ENCODE measurements around the gene IGF1R.

- TF ChIP-seq RAD21 (CRISPR knock-in tag; IDR thresholded peaks at IDR 0.05) (no peak), SMYD3 (CRISPR knock-in tag; IDR thresholded peaks at IDR 0.05) (no peak), TAF1 (CRISPR knock-in tag; IDR thresholded peaks at IDR 0.05) (no peak), ZNF407 (CRISPR knock-in tag; IDR thresholded peaks at IDR 0.05; ENCODE audit: not compliant biosample characterization) (no peak), KDM1A (CRISPR knock-in tag; IDR thresholded peaks at IDR 0.05) (no peak), PCBP1 (IDR thresholded peaks at IDR 0.05; ENCODE audit: borderline replicate concordance, low read depth, low read length) (no peak), PRDM4 (CRISPR knock-in tag; IDR thresholded peaks at IDR 0.05; ENCODE audit: borderline replicate concordance) (no peak), ZBTB1 (CRISPR knock-in tag; IDR thresholded peaks at IDR 0.05; ENCODE audit: borderline replicate concordance) (no peak), SP1 (IDR thresholded peaks at IDR 0.05) (no peak), SP1 (CRISPR knock-in tag; IDR thresholded peaks at IDR 0.05) (no peak), CHD2 (IDR thresholded peaks at IDR 0.05; ENCODE audit: low read depth, low read length) (no peak)
- TF ChIP-seq, protein P1, sequence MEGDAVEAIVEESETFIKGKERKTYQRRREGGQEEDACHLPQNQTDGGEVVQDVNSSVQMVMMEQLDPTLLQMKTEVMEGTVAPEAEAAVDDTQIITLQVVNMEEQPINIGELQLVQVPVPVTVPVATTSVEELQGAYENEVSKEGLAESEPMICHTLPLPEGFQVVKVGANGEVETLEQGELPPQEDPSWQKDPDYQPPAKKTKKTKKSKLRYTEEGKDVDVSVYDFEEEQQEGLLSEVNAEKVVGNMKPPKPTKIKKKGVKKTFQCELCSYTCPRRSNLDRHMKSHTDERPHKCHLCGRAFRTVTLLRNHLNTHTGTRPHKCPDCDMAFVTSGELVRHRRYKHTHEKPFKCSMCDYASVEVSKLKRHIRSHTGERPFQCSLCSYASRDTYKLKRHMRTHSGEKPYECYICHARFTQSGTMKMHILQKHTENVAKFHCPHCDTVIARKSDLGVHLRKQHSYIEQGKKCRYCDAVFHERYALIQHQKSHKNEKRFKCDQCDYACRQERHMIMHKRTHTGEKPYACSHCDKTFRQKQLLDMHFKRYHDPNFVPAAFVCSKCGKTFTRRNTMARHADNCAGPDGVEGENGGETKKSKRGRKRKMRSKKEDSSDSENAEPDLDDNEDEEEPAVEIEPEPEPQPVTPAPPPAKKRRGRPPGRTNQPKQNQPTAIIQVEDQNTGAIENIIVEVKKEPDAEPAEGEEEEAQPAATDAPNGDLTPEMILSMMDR (CRISPR knock-in tag; IDR thresholded peaks at IDR 0.05), result no peak
- TF ChIP-seq, protein P2, sequence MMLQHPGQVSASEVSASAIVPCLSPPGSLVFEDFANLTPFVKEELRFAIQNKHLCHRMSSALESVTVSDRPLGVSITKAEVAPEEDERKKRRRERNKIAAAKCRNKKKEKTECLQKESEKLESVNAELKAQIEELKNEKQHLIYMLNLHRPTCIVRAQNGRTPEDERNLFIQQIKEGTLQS (CRISPR knock-in tag; IDR thresholded peaks at IDR 0.05), result no peak
- TF ChIP-seq, protein P3, sequence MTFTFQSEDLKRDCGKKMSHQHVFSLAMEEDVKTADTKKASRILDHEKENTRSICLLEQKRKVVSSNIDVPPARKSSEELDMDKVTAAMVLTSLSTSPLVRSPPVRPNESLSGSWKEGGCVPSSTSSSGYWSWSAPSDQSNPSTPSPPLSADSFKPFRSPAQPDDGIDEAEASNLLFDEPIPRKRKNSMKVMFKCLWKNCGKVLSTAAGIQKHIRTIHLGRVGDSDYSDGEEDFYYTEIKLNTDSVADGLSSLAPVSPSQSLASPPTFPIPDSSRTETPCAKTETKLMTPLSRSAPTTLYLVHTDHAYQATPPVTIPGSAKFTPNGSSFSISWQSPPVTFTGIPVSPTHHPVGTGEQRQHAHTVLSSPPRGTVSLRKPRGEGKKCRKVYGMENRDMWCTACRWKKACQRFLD (CRISPR knock-in tag; IDR thresholded peaks at IDR 0.05; ENCODE audit: borderline replicate concordance), result no peak
- TF ChIP-seq, protein P4, sequence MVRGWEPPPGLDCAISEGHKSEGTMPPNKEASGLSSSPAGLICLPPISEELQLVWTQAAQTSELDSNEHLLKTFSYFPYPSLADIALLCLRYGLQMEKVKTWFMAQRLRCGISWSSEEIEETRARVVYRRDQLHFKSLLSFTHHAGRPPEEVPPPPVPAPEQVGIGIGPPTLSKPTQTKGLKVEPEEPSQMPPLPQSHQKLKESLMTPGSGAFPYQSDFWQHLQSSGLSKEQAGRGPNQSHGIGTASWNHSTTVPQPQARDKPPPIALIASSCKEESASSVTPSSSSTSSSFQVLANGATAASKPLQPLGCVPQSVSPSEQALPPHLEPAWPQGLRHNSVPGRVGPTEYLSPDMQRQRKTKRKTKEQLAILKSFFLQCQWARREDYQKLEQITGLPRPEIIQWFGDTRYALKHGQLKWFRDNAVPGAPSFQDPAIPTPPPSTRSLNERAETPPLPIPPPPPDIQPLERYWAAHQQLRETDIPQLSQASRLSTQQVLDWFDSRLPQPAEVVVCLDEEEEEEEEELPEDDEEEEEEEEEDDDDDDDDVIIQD (CRISPR knock-in tag; IDR thresholded peaks at IDR 0.05; ENCODE audit: low read depth), result no peak
Observed at GRCh38 chr15:98967096-98967495, 318.8 kb downstream of the IGF1R start.
